Lower lobe of right lung (tissue), 2 donors: ENCODE results near the gene REX1BD. TPM values are rescaled to one million over a fixed set of nuclear protein-coding genes. Genes with fewer than 3 reads are reported as not detected.

Source experiments
- ATAC-seq, 2 donors: fragments of 200-7000 bp; cut with Tn5 transposase; one replicate each; pipeline ENCODE4 v1.9.1; 2020 to 2022; ENCODE audit warnings: mild to moderate bottlenecking in 2 of 2, moderate library complexity in 2 of 2
- DNase-seq: peaks from one replicate; pipeline ENCODE4 v3.0.0-alpha.2; 2020
- H3K27ac ChIP-seq: fragments of 200-600 bp; one replicate; pipeline ENCODE4 v1.8.0; 2022
- H3K27me3 ChIP-seq: fragments of 200-600 bp; one replicate; pipeline ENCODE4 v1.8.0; 2022; ENCODE audit warnings: low read depth
- H3K36me3 ChIP-seq: fragments of 200-600 bp; one replicate; pipeline ENCODE4 v1.8.0; 2022; ENCODE audit warnings: mild to moderate bottlenecking
- H3K4me1 ChIP-seq: fragments of 200-600 bp; one replicate; pipeline ENCODE4 v1.8.0; 2022
- H3K4me3 ChIP-seq: fragments of 200-600 bp; one replicate; pipeline ENCODE4 v1.8.0; 2022; ENCODE audit warnings: mild to moderate bottlenecking
- H3K9me3 ChIP-seq: fragments of 200-600 bp; one replicate; pipeline ENCODE4 v1.8.0; 2022
- intact Hi-C: fragments of 100-400 bp; cut with DNase I; formaldehyde crosslinking; loops from one replicate; pipeline ENCODE4 v1.11.0; 2022
- total RNA-seq: library from RNA; stranded (reverse); fragmentation: NEBNext Ultra II Directional; extraction: Animal tissue kit (Norgen Biotek cat#: 25700); gene quantifications from one replicate; pipeline ENCODE4 v1.2.1, GENCODE V29; 2021
- TF ChIP-seq, protein P1 (sequence below): fragments of 200-600 bp; IDR thresholded peaks from one replicate; pipeline ENCODE4 v1.8.0; 2022; ENCODE audit warnings: antibody characterized with exemption, mild to moderate bottlenecking
- donor health status: DM: no; HTN: yes; CAD: no; lungs with severe emphysema.

REX1BD gene
- total RNA-seq, 1 donor from 2014 or later = 60.4 TPM

GRCh38 chr19:18633321-18633720 is 44.7 kb downstream of the REX1BD start:
- Histone ChIP-seq H3K4me3 (no peak overlapping the region), H3K4me1 (peaks cover 19% of the 10 kb centered on the region), H3K9me3 (no peaks in the 10 kb centered on the region), H3K36me3 (no peaks in the 10 kb centered on the region), H3K27me3 (no peaks in the 10 kb centered on the region), H3K27ac (no peak overlapping the region)
- intact Hi-C loops = no loop called here
- DNase-seq = no peak
- no peak for ATAC-seq
- TF ChIP-seq, protein P1, sequence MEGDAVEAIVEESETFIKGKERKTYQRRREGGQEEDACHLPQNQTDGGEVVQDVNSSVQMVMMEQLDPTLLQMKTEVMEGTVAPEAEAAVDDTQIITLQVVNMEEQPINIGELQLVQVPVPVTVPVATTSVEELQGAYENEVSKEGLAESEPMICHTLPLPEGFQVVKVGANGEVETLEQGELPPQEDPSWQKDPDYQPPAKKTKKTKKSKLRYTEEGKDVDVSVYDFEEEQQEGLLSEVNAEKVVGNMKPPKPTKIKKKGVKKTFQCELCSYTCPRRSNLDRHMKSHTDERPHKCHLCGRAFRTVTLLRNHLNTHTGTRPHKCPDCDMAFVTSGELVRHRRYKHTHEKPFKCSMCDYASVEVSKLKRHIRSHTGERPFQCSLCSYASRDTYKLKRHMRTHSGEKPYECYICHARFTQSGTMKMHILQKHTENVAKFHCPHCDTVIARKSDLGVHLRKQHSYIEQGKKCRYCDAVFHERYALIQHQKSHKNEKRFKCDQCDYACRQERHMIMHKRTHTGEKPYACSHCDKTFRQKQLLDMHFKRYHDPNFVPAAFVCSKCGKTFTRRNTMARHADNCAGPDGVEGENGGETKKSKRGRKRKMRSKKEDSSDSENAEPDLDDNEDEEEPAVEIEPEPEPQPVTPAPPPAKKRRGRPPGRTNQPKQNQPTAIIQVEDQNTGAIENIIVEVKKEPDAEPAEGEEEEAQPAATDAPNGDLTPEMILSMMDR = no peak

DNA sequence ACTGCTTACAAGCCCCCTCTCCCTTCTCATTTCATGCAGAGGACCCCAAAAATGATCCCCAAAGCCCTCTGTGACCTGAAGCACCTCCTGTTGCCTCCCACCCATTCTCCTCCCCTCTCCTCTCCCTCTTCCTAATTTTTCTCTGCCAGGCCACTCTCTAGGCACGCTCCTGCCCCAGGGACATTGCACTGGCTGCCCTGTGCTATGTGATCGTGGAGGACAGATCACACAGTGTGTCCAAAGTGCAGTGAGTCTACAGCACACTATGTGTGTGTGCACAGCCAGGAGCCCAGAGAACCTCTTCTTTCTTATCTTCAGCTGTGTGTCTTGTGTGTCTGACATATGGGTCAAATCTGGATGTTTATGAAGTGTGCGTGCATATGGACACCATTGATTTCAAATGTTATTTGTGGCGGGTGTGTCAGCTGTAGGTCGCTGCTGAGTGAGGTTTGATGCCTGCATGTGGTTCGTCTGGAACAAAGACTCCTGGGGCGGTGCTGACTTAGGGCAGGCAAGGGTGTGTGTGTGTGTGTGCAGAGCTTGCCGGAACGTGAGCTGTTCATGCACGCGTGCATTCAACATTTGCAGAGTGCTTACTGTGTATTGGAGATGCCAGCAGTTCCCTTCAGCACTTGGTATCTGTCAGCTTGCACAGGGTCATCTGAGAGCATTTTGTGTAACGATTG is 46.2 kb downstream of the REX1BD start:
- no peaks in the 10 kb centered on the region for H3K36me3 ChIP-seq
- H3K27ac ChIP-seq = no peak overlapping the region
- intact Hi-C loops = no loop called here
- no peaks in the 10 kb centered on the region for H3K27me3 ChIP-seq
- TF ChIP-seq, protein P1 = no peak
- DNase-seq (no peak), ATAC-seq (no peak)
- H3K4me1 ChIP-seq = peaks cover 20% of the 10 kb centered on the region
- no peaks in the 10 kb centered on the region for H3K9me3 ChIP-seq
- no peak overlapping the region for H3K4me3 ChIP-seq

DNA sequence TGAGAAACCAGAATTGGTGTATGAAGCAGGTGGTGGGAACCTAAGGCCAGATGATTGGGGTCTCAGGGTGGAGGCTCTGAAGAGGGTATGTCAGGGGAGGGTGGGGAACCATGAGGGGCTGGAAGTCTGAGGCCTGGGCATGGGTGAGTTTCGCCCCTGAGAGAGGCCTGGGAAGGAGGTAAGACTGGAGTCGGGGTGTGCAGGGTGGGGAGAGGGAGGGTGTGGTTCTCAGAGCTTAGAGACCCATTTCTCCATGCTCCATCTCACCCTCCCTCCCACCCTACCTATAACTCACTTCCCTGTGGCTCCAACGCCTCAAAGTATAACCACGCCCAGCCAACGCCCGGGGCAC is 47.2 kb downstream of the REX1BD start:
- H3K27ac ChIP-seq = no peak overlapping the region
- TF ChIP-seq, protein P1 = no peak
- DNase-seq (no peak), ATAC-seq (no peak)
- H3K9me3 ChIP-seq = no peaks in the 10 kb centered on the region
- no peaks in the 10 kb centered on the region for H3K27me3 ChIP-seq
- peaks cover 3% of the 10 kb centered on the region for H3K36me3 ChIP-seq
- intact Hi-C loops = no loop called here
- H3K4me3 ChIP-seq = peak overlapping the region; percentile 78
- H3K4me1 ChIP-seq = peaks cover 20% of the 10 kb centered on the region

- ATAC-seq (peak; percentile 96 to 97), DNase-seq (peak; percentile 99)
- no peaks in the 10 kb centered on the region for H3K27me3 ChIP-seq
- peak overlapping the region; percentile 87 for H3K27ac ChIP-seq
- H3K4me1 ChIP-seq = peaks cover 20% of the 10 kb centered on the region
- H3K36me3 ChIP-seq = peaks cover 4% of the 10 kb centered on the region
- H3K9me3 ChIP-seq = no peaks in the 10 kb centered on the region
- H3K4me3 ChIP-seq = peak overlapping the region; percentile 78
- TF ChIP-seq, protein P1 = no peak
- intact Hi-C loops = no loop called here
These were observed 47.8 kb downstream of the REX1BD start for GRCh38 chr19:18636183-18636968.

GRCh38 chr19:18636969-18637629 is 48.5 kb downstream of the REX1BD start, which contains the start of gene KLHL26:
Gene KLHL26, plus strand, starts transcription at chr19:18637028. Its CDS starts 27 bp downstream, at chr19:18637055.
- intact Hi-C loops = no loop called here
- Histone ChIP-seq H3K27ac (peak within 1 kb of the TSS; percentile 87), H3K4me3 (peak within 1 kb of the TSS; percentile 78), H3K36me3 (peaks cover 4% of the 10 kb centered on the region), H3K9me3 (no peaks in the 10 kb centered on the region), H3K4me1 (peaks cover 20% of the 10 kb centered on the region), H3K27me3 (no peaks in the 10 kb centered on the region)
- no peak for DNase-seq
- TF ChIP-seq, protein P1 = no peak
- no peak for ATAC-seq
